GM12864 (cell line): ENCODE measurements around the gene BMAL1.

Experiments
- DNase-seq: peaks from one replicate; pipeline ENCODE4 v3.0.0-alpha.2; 2011; ENCODE audit warnings: low read depth
- H3K4me3 ChIP-seq: 2 replicates; pipeline ENCODE4 v1.5.1; 2011; ENCODE audit warnings: mild to moderate bottlenecking, low read depth, low read length, control low read depth
- TF ChIP-seq, protein P1 (sequence below): IDR thresholded peaks from 2 replicates; pipeline ENCODE4 v1.5.1; 2011; ENCODE audit warnings: low read depth, mild to moderate bottlenecking, moderate library complexity, low read length, control low read depth, inconsistent platforms; ENCODE audit errors: missing control alignments

BMAL1 gene

GRCh38 chr11:13304655-13305335 is 27.2 kb downstream of the BMAL1 start:
- no peak overlapping the region for H3K4me3 ChIP-seq
- TF ChIP-seq, protein P1, sequence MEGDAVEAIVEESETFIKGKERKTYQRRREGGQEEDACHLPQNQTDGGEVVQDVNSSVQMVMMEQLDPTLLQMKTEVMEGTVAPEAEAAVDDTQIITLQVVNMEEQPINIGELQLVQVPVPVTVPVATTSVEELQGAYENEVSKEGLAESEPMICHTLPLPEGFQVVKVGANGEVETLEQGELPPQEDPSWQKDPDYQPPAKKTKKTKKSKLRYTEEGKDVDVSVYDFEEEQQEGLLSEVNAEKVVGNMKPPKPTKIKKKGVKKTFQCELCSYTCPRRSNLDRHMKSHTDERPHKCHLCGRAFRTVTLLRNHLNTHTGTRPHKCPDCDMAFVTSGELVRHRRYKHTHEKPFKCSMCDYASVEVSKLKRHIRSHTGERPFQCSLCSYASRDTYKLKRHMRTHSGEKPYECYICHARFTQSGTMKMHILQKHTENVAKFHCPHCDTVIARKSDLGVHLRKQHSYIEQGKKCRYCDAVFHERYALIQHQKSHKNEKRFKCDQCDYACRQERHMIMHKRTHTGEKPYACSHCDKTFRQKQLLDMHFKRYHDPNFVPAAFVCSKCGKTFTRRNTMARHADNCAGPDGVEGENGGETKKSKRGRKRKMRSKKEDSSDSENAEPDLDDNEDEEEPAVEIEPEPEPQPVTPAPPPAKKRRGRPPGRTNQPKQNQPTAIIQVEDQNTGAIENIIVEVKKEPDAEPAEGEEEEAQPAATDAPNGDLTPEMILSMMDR, result no peak
- DNase-seq, result no peak

GRCh38 chr11:13308704-13309103 is 31.1 kb downstream of the BMAL1 start:
- TF ChIP-seq, protein P1, result no peak
- no peak for DNase-seq
- H3K4me3 ChIP-seq, result no peak overlapping the region

GRCh38 chr11:13309156-13309555 is 31.6 kb downstream of the BMAL1 start:
- DNase-seq, result no peak
- no peak overlapping the region for H3K4me3 ChIP-seq
- TF ChIP-seq, protein P1, result no peak

- H3K4me3 ChIP-seq, result no peak overlapping the region
- TF ChIP-seq, protein P1, result no peak
- no peak for DNase-seq
These were observed 32.9 kb downstream of the BMAL1 start for GRCh38 chr11:13310443-13310842.

DNA sequence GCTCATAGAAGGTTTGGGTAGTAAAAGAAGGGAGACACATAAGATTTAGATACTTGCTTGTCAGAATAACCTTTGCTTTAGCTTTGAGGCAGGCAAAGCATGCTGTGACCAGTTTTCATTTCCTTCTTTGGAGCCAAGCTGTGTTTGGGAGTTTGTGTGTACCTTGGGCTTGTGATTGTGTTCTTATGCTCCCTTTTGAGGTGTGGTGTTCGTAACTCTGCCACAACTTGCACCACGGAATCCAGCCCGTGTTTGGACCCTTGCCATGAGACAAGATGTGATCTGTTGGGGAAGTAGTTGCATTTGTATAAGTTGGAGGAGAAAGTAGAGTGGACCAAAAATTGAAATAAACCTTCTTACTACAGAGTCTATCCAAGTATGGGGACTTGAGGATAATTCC is 34.0 kb downstream of the BMAL1 start:
- TF ChIP-seq, protein P1, result no peak
- H3K4me3 ChIP-seq, result no peak overlapping the region
- DNase-seq, result no peak

DNA sequence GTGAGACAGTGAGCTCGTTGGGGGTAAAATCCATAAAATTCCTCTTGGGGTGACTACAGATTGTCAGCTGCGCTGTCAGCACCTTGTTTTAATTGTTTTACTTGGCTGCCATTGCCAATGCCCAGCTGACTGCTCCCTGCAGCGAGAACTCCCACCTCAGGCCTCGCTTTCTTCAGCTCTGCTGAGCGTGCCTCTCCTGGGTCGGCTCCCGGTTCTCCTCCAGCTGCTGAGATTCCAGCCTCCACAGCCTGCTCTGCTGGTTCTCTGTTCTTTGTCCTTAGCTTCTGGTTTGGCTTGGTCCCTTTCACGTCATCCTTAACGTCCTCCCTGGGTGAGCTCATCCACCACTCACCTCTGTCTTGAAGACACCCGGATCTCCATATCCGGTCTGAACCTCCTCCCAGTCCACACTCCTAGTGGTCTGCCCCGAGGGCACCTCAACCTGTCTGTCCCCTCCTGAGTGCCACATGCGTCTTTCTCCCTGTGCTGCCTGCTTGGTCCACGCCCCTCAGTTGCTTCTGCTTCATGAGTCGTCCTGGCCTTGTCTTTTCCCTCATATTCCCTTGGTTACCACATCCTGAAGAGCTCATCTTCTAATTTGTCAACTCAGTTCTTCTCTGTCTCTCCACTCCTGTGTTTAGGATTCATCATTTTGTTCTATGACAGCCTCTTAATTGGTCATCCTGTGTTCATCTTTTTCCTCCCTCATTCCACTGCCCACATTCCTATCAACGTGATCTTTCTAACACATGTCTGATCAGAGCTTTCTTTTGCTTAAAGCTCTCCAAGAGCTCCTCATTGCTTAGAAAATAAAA is 35.6 kb downstream of the BMAL1 start:
- DNase-seq, result no peak
- H3K4me3 ChIP-seq, result no peak overlapping the region
- TF ChIP-seq, protein P1, result no peak
